HTERT RPE-1 (cell line): ENCODE results near the gene GOLGA6L4.
"Not testable (repeated sequence)": the region's sequence is repeated elsewhere in the genome, so short reads cannot be mapped to it uniquely, and the experiment has no call there.

ENCODE experiments used
- in situ Hi-C: fragments of 300-500 bp; cut with MboI; formaldehyde crosslinking; loops from 4 replicates; pipeline ENCODE4 v1.14.3; 2020; ENCODE audit warnings: low sequenced_read_pairs

GOLGA6L4 gene, protein sequence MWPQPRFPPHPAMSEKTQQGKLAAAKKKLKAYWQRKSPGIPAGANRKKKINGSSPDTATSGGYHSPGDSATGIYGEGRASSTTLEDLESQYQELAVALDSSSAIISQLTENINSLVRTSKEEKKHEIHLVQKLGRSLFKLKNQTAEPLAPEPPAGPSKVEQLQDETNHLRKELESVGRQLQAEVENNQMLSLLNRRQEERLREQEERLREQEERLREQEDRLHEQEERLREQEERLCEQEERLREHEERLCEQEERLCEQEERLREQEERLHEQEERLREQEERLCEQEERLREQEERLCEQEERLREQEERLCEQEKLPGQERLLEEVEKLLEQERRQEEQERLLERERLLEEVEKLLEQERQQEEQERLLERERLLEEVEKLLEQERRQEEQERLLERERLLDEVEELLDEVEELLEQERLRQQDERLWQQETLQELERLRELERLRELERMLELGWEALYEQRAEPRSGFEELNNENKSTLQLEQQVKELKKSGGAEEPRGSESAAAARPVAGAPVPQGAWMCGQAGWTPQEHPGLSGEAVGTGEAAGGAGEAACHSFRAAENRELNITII

DNA sequence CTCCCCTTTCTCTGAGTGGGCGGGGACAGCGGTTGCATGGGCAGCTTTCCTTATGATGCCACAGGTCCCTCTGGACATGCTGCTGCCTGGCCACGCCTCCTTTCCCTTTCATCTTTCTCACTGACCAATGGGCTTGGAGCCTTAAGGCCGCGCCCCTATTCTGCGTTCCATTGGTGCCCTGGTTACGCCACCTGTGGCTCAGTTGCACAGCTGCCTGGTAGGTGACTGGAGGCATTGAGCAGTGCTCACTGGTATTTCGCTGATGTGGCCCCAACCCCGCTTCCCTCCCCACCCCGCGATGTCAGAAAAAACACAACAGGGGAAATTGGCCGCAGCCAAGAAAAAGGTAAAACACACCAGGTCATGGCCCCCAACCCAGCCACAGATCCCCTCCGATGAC, at the start of gene GOLGA6L4:
GOLGA6L4 (plus strand) TSS at position 201 of the 400 bp plus-strand sequence; CDS start at position 263, 62 bp downstream.
- in situ Hi-C loops = not testable (repeated sequence)

DNA sequence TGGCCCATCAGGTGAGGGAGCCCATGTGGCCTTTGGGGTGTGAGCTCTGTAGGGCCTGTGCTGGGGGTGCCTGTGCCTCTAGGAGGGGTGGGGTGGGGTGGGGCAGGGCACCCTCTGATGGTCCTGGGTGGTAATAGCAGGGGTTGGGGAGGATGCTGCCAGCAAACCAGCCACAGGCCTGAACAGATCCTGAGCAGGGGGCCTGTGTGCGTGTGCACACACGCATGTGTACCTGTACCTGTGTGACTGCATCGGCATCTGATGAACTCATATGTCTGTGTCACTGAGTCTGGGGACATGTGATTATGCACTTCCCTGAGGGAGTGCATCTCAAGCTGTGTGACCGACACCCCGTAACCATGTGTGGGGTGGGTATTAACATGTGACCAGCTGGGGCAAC, 42.6 kb upstream of the GOLGA6L4 start:
- in situ Hi-C loops = not testable (repeated sequence)

DNA sequence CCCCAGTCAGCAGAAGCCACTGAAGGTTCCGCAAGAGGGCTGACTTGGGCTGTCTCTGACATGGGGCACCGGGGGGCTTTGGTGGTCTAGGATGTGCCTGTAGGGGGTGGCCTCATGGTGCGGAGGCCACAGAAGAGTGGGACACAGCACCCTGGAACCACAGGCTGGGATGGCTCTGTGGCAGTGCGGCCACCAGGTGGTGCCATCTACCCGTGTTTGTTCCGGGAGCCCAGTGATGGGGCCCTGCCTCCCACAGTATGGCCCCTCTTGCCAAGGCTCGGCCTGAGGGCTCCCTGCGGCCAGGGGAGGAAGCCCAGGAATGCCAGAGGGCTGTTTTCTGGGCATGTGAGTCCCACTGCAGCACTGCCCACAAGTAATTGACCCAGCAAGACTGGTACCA, 40.0 kb upstream of the GOLGA6L4 start:
- in situ Hi-C loops = not testable (repeated sequence)

DNA sequence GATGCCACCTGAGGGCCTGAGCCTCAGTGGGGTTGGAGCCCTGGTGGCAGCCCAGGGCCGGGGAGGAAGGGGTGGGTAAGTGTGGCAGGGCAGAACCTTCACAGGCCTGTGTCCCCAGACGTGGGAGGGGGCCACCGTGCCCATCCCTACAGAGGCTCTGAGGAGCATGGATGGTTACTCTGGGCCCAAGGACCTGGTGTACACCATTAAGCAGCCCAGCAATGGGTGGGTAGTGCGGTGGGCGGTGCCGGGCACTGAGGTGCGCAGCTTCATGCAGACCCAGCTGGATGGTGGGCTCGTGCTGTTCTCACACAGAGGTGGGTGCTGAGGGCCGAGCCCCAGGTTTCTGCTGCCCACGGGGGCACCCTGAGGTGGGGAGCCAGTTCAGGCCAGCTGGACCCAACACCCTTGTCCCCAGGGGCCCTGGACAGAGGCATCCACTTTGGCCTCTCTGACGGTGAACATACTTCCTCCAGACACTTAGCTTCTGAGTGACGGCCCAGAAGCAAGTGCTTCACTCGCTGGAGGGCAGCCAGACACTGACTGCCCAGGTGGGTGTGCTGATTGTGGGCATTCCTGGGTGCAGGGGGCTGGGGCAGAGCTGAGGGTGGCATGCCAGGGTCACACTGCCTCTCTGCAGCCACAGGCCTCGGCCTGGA, 38.9 kb upstream of the GOLGA6L4 start:
- in situ Hi-C loops = not testable (repeated sequence)

DNA sequence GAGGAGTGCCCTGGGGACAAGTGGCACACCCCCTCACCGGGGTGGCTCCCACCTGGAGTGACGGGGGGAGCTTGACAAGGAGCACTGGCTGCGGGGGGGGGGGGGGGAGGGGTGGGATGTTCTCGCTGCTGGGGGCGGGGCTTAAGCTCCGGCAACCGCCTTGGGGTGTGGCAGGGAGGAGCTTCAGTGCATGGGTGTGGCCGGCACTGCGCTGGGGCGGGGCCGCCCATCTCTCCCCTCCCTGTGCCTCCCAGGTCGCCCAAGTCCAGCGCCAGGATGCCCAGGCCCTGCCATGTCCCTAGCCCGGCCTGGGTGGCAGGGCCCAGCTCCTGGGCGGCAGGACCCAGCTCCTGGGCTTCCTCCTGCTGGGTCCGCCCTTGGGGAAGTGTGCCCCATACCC, 35.7 kb upstream of the GOLGA6L4 start:
- in situ Hi-C loops = not testable (repeated sequence)

DNA sequence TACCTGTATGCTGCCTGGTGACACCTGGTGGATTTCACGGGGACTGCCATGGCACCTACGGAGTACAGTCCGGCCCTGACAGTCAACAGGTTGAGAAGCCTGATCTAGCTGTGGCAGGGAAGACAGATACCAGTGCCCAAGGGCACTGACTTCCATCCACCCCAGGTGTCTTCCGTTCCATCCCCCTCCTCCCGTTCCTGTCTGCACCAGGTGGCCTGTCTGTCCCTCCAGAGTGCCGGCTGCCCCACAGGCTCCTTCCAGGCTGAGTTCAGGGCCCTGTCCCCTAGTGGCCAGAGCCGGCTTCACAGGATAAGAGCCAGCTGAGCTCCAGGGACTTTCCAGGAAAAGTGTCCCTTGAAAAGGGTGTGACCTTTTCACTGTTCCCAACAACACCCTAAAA, 10.9 kb downstream of the GOLGA6L4 start:
- in situ Hi-C loops = not testable (repeated sequence)
